Endothelial cell of umbilical vein (primary cell): ENCODE results near the gene DKK3. TPM values are rescaled to one million over a fixed set of nuclear protein-coding genes. Genes with fewer than 3 reads are reported as not detected.

ENCODE experiments used
- BruUV-seq: library from RNA; stranded (reverse); fragments of 400-500 nt; replicated peaks from 2 replicates; lab custom pipeline; 2021; lab: Mats Ljungman, UMichigan
- CTCF ChIA-PET: fragments of 300-600, 350-600 bp; sonication (Branson Sonifier 250); formaldehyde crosslinking; loops from one replicate; lab custom pipeline; 2021; ENCODE audit warnings: antibody characterized with exemption, inconsistent platforms; lab: Charles Lee
- POLR2A ChIA-PET: fragments of 300-600, 350-600 bp; sonication (Branson Sonifier 250); formaldehyde crosslinking; loops from one replicate; lab custom pipeline; 2021; ENCODE audit warnings: antibody characterized with exemption, inconsistent platforms; lab: Charles Lee
- DNase-seq: peaks from one replicate; pipeline ENCODE4 v3.0.0-alpha.2; 2011; ENCODE audit warnings: low read depth, low spot score
- FAIRE-seq: peaks from 2 replicates; lab custom pipeline; 2011; peaks lifted over from hg19 to GRCh38; lab: Jason Lieb, UNC
- H2AFZ ChIP-seq: 2 replicates; pipeline ENCODE4 v1.6.0; 2012; ENCODE audit warnings: low read depth, low read length, control low read depth, inconsistent platforms
- H3K27ac ChIP-seq: 2 replicates; pipeline ENCODE4 v1.5.1; 2011; ENCODE audit warnings: low read depth, mild to moderate bottlenecking, control low read depth, low read length, moderate library complexity; ENCODE audit not compliant: insufficient read depth
- H3K27me3 ChIP-seq, 2 experiments: 2 replicates each; pipeline versions ENCODE4 v1.6.0 to v1.6.1; 2011; ENCODE audit warnings: low read length in 2 of 2, mixed read lengths in 1 of 2; ENCODE audit not compliant: control insufficient read depth in 2 of 2, insufficient read depth in 2 of 2
- H3K36me3 ChIP-seq, 2 experiments: 2 replicates in 1 of 2; 3 replicates in 1 of 2; pipeline ENCODE4 v1.5.1; 2011; ENCODE audit warnings: low read length in 2 of 2, mild to moderate bottlenecking in 1 of 2, moderate library complexity in 1 of 2; ENCODE audit not compliant: control insufficient read depth in 2 of 2, insufficient read depth in 2 of 2; ENCODE audit errors: extremely low read depth in 1 of 2
- H3K4me1 ChIP-seq: 3 replicates; pipeline ENCODE4 v1.5.1; 2011; ENCODE audit warnings: mild to moderate bottlenecking, low read length; ENCODE audit not compliant: control insufficient read depth, insufficient read depth; ENCODE audit errors: extremely low read depth
- H3K4me2 ChIP-seq: 2 replicates; pipeline ENCODE4 v1.6.1; 2011; ENCODE audit warnings: low read length, control low read depth, mixed read lengths; ENCODE audit not compliant: insufficient read depth
- H3K4me3 ChIP-seq, 3 experiments: fragments of 200-600 bp in 1 of 3; sonication (generic), shearing (Covaris generic) in 1 of 3; replicated peaks in 1 of 3; 2 replicates each; pipeline ENCODE4 v1.5.1; 2011 to 2016; ENCODE audit warnings: control low read depth in 3 of 3, low read length in 3 of 3, mild to moderate bottlenecking in 2 of 3, inconsistent platforms in 1 of 3, low read depth in 1 of 3, moderate library complexity in 1 of 3; ENCODE audit not compliant: insufficient read depth in 1 of 3
- H3K79me2 ChIP-seq: 2 replicates; pipeline ENCODE4 v1.6.0; 2012; ENCODE audit warnings: low read length, inconsistent platforms; ENCODE audit not compliant: control insufficient read depth, insufficient read depth
- H3K9ac ChIP-seq: replicated peaks from 2 replicates; pipeline ENCODE3; 2011; ENCODE audit warnings: low read length, control low read depth; ENCODE audit not compliant: insufficient read depth; ENCODE audit errors: extremely low read depth
- H3K9me1 ChIP-seq: replicated peaks from 3 replicates; pipeline ENCODE4 v1.6.0; 2011; ENCODE audit warnings: mild to moderate bottlenecking, low read length; ENCODE audit not compliant: control insufficient read depth, insufficient read depth; ENCODE audit errors: extremely low read depth
- H3K9me3 ChIP-seq: replicated peaks from 2 replicates; pipeline ENCODE4 v1.5.1; 2012; ENCODE audit warnings: low read length, inconsistent platforms; ENCODE audit not compliant: control insufficient read depth, insufficient read depth
- H4K20me1 ChIP-seq: replicated peaks from 2 replicates; pipeline ENCODE3; 2011; ENCODE audit warnings: mild to moderate bottlenecking, low read length; ENCODE audit not compliant: control insufficient read depth, insufficient read depth; ENCODE audit errors: extremely low read depth
- EZH2 ChIP-seq: IDR thresholded peaks from 2 replicates; pipeline ENCODE4 v1.6.1; 2012; ENCODE audit warnings: borderline replicate concordance, low read depth, mild to moderate bottlenecking, moderate library complexity, low read length, inconsistent platforms; ENCODE audit not compliant: severe bottlenecking
- FOS ChIP-seq: IDR thresholded peaks from 2 replicates; pipeline ENCODE4 v1.6.1; 2011; ENCODE audit warnings: mild to moderate bottlenecking, low read length, moderate library complexity, borderline replicate concordance; ENCODE audit not compliant: insufficient read depth
- GATA2 ChIP-seq: IDR thresholded peaks from 2 replicates; pipeline ENCODE4 v1.7.0; 2011; ENCODE audit warnings: low read depth, mild to moderate bottlenecking, moderate library complexity, mixed read lengths, low read length; ENCODE audit not compliant: insufficient read length, insufficient read depth
- JUN ChIP-seq: IDR thresholded peaks from 2 replicates; pipeline ENCODE4 v1.6.1; 2011; ENCODE audit warnings: borderline replicate concordance, low read depth; ENCODE audit not compliant: insufficient read length, insufficient read depth
- MAX ChIP-seq: IDR thresholded peaks from 2 replicates; pipeline ENCODE4 v1.6.1; 2011; ENCODE audit not compliant: insufficient read depth, insufficient read length
- MYC ChIP-seq: IDR thresholded peaks from one replicate; pipeline ENCODE4 v1.6.1; 2011; ENCODE audit warnings: mild to moderate bottlenecking, low read depth, low read length
- POLR2AphosphoS5 ChIP-seq: IDR thresholded peaks from 2 replicates; pipeline ENCODE4 v1.6.1; 2012; ENCODE audit warnings: low read depth, mild to moderate bottlenecking, control low read depth, low read length, moderate library complexity; ENCODE audit not compliant: insufficient read depth
- dilution Hi-C: fragments of 300-500 bp; cut with MboI; formaldehyde crosslinking; loops from one replicate; pipeline ENCODE4 v1.15.0; 2019; ENCODE audit warnings: low sequenced_read_pairs; ENCODE audit not compliant: extremely low pct_ligation_motif_present
- intact Hi-C: fragments of 100-400 bp; cut with micrococcal nuclease; formaldehyde crosslinking; loops from one replicate; pipeline ENCODE4 v1.10.0; 2022
- polyA plus RNA-seq, 4 experiments: library from polyadenylated mRNA; depleted of rRNA in 3 of 4; stranded (reverse) in 3 of 4; unstranded in 1 of 4; fragments of >200 nt; gene quantifications; 2 replicates each; pipeline versions ENCODE4 v1.2.1 to v1.2.3, GENCODE V29; 2011 to 2012; ENCODE audit warnings: missing spikeins in 1 of 4
- total RNA-seq: library from RNA; stranded (reverse); gene quantifications from 2 replicates; pipeline ENCODE4 v1.2.3, GENCODE V29; 2021
- TF ChIP-seq, protein P1 (sequence below), 2 donors: IDR thresholded peaks; 1 replicate in 1 of 2; 2 replicates in 1 of 2; pipeline ENCODE4 v1.5.1; 2011; ENCODE audit warnings: low read length in 2 of 2, mild to moderate bottlenecking in 2 of 2, moderate library complexity in 2 of 2, control low read depth in 1 of 2, inconsistent platforms in 1 of 2, low read depth in 1 of 2; ENCODE audit not compliant: insufficient read depth in 1 of 2; ENCODE audit errors: extremely low read depth in 1 of 2

DKK3 gene
- total and polyA plus RNA-seq, 2 donors (not counting 3 experiments of a cell fraction or from before 2014, with no cell fraction given) = 131 to 335 TPM

- no peak for TF ChIP-seq GATA2
- TF ChIP-seq POLR2AphosphoS5 = no peak
- TF ChIP-seq EZH2 = no peak
- TF ChIP-seq, protein P1, sequence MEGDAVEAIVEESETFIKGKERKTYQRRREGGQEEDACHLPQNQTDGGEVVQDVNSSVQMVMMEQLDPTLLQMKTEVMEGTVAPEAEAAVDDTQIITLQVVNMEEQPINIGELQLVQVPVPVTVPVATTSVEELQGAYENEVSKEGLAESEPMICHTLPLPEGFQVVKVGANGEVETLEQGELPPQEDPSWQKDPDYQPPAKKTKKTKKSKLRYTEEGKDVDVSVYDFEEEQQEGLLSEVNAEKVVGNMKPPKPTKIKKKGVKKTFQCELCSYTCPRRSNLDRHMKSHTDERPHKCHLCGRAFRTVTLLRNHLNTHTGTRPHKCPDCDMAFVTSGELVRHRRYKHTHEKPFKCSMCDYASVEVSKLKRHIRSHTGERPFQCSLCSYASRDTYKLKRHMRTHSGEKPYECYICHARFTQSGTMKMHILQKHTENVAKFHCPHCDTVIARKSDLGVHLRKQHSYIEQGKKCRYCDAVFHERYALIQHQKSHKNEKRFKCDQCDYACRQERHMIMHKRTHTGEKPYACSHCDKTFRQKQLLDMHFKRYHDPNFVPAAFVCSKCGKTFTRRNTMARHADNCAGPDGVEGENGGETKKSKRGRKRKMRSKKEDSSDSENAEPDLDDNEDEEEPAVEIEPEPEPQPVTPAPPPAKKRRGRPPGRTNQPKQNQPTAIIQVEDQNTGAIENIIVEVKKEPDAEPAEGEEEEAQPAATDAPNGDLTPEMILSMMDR (IDR thresholded peaks at IDR 0.05; ENCODE audit: extremely low read depth in 1 of 2, insufficient read depth in 1 of 2, low read depth in 1 of 2, low read length in 2 of 2) = no peak
- TF ChIP-seq FOS = no peak
- no peak for TF ChIP-seq MYC
- no peak for TF ChIP-seq JUN
- no peak for TF ChIP-seq MAX
- Histone ChIP-seq H3K79me2 (no peaks in the 10 kb centered on the region), H2AFZ (no peak overlapping the region), H4K20me1 (no peaks in the 10 kb centered on the region), H3K27me3 (no peaks in the 10 kb centered on the region), H3K9me1 (no peaks in the 10 kb centered on the region), H3K4me3 (no peak overlapping the region), H3K27ac (no peak overlapping the region), H3K9ac (no peak overlapping the region), H3K36me3 (no peaks in the 10 kb centered on the region), H3K9me3 (no peaks in the 10 kb centered on the region), H3K4me2 (no peak overlapping the region), H3K4me1 (peaks cover 3% of the 10 kb centered on the region)
- DNase-seq (no peak), FAIRE-seq (no peak)
- dilution Hi-C loops = no loop called here
- BruUV-seq = no TSS peak
- ChIA-PET POLR2A (no interaction called here), CTCF (no interaction called here)
- intact Hi-C loops = no loop called here
These were observed 24.5 kb upstream of the DKK3 start for GRCh38 chr11:12032968-12033367.
